ENCODE results near the gene IFNK.
"Not testable (repeated sequence)": the region's sequence is repeated elsewhere in the genome, so short reads cannot be mapped to it uniquely, and the experiment has no call there.

Gene IFNK, protein sequence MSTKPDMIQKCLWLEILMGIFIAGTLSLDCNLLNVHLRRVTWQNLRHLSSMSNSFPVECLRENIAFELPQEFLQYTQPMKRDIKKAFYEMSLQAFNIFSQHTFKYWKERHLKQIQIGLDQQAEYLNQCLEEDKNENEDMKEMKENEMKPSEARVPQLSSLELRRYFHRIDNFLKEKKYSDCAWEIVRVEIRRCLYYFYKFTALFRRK

DNA sequence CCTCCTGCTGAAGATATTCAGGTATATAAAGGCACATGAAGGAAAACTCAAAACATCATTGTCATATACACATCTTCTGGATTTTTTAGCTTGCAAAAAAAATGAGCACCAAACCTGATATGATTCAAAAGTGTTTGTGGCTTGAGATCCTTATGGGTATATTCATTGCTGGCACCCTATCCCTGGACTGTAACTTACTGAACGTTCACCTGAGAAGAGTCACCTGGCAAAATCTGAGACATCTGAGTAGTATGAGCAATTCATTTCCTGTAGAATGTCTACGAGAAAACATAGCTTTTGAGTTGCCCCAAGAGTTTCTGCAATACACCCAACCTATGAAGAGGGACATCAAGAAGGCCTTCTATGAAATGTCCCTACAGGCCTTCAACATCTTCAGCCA, at the start of gene IFNK:
Gene IFNK, plus strand, starts transcription at position 55 of the 400 bp plus-strand sequence. Its CDS starts 47 bp downstream, at position 102.
- DNase-seq = no peak

DNA sequence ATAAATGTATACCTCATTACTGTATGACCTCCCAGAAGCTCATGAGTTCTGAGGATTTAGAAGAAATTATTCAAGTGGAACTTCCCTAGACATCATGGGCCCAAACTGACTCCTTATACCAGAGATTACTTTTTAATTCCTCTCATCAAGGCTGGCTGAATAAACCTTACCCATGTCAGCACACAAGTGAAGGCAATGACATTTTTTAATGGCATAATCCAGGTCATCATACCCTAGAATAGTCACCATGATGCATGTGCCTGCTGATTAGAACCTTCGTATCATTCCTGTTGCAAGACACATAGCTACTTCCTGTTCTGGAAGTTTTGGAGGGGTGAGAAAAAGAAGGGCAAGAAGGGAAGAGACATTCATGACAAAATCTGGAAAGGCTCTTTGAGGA, 49.8 kb upstream of the IFNK start:
- DNase-seq = no peak

GRCh38 chr9:27475057-27475595, 49.0 kb upstream of the IFNK start:
- DNase-seq = no peak

- DNase-seq = no peak
Observed at GRCh38 chr9:27476870-27477515, 47.1 kb upstream of the IFNK start.

- no peak for DNase-seq
Observed at GRCh38 chr9:27478322-27478721, 45.8 kb upstream of the IFNK start.

- no peak for DNase-seq
Observed at GRCh38 chr9:27482709-27483108, 41.4 kb upstream of the IFNK start.

- no peak for DNase-seq
Observed at GRCh38 chr9:27483576-27483975, 40.5 kb upstream of the IFNK start.

DNA sequence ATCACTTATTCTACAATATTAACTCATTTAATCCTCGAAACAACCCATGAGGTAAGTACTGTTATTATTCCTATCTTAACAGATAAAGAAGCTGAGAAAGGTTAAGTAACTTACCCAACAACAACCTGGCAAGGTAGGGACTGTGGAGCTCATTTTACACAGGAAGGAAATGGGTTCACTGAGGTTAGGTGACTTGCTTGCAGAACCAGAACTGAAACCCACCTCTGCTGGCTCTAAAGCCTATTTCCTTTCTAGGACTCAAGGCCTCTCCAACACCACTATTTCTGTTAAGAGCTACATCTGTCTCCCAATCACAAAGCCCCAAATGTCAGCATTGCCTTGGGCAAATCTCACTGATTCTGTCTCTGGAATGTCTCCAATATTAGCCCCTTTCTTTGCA, 38.9 kb upstream of the IFNK start:
- no peak for DNase-seq

- no peak for DNase-seq
Observed at GRCh38 chr9:27487128-27487640, 36.9 kb upstream of the IFNK start.

DNA sequence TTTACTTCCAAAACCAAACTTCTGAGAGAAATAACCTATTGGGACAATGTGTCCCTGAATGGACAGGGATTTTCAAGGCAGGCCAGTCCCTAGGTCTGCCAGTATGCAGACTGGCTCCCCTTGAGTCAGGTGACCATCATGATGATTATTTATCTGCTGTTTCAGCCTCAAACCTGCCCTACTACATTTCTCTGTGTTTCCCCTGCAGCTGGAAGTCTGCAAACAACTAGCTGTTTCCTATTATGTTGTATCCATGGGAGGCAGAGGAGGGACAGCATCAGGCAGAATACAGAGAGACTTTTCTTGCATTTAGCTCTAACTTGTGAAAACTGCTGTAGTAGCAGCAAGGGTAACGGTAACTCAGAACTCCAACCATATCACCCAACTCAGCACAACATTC, 36.2 kb upstream of the IFNK start:
- DNase-seq = no peak

DNA sequence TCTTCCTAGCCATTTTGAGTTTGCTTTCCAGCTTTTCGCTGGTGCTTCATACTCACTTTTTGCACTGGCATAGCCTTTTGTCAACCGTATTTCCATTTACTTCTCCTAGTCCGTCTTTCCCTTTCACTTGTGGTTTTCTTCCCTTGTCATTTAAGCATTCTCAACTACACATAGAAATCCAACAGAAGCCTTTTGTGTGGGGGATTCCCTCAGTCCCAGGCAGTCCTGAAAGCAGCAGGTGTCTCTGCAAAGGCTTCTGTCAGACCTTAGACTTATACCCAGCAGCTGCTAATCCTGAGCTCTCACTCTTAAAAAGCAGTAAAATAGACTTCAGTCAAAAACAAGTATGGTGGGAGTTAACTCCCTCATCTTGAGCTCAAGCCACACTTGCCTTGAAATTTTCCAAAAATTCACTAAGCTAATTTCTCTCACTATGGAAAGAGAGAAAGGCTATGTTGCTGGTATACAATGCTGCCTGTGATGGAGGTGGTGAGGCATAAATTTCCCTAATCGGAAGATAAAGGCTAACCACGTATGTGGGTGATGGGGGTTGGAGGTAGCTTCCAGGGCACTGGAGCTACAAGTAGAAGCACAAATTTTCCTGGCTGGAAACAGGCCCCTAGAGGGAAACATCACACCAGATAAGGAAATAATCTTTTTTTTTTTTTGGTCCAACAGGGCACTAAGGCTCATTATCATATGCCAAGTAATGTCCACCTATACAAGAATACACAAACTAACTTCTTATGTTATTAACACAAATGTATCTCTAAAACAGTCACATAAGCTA, 34.8 kb upstream of the IFNK start:
- DNase-seq = no peak

DNA sequence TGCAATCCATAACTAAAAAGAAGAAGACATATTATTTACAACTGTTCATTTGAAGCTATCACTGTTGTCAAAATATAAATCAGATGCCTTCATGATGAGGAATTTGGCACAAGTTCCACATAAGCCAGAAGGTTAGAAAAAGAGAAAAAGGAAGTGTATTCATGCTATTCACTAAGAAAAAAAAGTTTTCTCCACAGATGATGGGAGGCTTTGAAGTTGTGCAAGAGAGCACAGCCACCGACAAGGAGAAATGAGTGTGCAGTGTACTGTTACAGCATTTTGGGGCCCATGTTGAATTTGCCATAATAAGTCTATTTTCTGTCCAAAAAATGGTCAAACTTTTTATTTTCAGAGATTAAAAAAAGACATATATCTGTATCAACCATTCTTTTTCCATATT, 32.9 kb upstream of the IFNK start:
- DNase-seq = no peak

DNA sequence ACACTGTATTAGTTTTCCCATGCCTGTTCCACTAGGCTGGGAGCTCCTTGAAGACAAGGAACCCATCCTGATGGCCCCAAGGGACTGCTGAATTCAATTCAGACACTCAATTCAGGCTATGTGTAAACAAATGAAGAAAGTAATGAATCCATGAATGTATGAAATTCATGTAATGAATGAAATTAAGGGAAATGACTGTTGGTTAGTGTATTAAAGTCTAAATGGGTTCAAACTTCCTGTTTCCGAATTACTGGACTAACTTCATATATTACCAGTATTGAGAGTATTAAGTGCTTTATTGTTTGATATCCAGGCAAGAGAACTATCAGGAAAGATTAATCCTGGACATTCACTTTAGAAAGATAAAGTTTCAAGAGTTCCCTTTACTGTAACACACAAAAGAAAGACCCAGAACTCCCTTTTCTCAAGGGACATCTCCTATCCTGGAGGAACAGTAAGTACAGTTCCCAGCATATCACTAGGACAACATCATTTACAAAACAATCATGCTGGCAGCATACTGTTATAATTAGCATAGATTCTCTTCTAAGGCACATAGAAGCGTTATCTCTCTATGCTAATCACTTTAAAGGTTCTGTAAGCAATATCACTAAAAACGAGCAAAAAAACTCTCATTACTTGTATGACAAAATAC, 28.5 kb upstream of the IFNK start:
- no peak for DNase-seq

DNA sequence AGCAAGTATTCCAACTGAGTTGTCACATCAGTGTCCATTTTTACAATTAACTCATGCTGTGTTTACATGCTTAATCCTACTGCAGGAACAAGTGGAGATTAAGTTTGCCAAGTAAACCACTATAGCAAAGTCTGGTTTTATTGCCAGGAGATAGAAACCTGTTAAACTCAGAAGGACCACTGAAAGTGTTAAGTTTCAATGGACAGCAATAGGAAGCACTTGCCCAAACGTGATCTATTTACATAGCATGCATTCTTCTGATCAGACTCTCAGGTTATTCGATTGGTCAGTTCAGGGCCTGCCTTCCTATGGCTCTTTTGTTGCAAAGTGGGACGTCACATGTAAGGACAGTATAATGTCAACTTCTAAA, 28.0 kb upstream of the IFNK start:
- DNase-seq = no peak

GRCh38 chr9:27497883-27498417, 26.1 kb upstream of the IFNK start:
- DNase-seq = no peak

GRCh38 chr9:27499451-27499850, 24.6 kb upstream of the IFNK start:
- DNase-seq = no peak

GRCh38 chr9:27500902-27501301, 23.2 kb upstream of the IFNK start:
- DNase-seq = not testable (repeated sequence)

GRCh38 chr9:27503623-27504022, 20.5 kb upstream of the IFNK start:
- no peak for DNase-seq

DNA sequence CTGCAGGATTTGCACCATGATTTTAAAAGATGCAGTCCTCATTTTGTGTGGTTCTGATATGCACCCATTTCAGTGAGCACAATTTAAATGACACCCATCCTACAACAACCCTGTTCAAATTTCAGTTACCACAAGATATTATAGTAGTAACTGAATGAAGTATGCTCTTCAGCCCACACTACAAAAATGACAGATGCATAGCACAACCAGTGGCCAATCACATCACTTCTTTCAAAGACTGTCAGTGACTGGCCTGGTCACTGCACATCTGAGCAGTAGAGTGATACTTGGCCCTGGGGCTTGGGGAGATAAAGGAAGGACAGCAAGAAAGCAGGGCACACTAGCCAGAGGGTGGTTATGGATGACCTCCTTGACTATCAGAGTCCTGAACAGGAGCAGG, 19.8 kb upstream of the IFNK start:
- DNase-seq = no peak

- no peak for DNase-seq
Observed at GRCh38 chr9:27505744-27506161, 18.3 kb upstream of the IFNK start.

- no peak for DNase-seq
Observed at GRCh38 chr9:27506981-27507380, 17.1 kb upstream of the IFNK start.

DNA sequence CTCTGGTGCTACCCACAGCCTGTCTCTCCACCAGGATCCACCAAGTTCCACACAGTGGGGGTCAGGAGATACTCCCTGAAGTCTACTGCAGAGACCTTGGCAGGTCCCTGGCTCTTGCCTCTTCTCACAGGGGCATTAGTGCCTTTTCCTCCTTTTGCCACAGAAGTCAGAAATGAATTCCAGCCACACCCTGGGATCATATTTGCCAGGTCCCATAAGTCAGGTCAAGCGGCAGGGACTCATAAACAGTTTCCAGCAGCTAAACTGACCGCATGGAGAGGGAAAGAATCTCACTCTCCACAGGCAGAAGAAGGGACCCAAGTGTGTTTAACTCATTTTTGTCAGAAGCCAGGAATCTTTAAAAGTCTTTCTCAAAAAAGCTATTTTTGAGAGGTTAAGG, 13.3 kb upstream of the IFNK start:
- DNase-seq = no peak

DNA sequence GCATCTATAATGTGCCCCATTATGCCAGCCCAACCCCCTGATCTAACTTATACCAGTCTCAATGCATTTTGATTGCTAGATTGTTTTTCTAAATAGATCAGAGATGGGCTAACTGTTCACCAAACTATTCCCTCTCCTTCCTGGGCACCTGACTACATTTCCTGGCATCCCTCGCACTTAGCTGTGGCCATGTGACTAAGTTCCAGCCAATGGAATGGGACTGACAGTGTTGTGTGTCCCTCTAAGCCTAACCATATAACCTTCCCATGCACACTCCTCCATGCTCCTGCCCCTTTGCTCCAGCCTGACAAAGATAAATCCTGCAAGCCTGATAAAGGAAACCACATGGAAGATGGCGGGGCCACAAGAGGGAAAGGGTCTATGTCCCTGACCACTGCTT, 12.3 kb upstream of the IFNK start:
- no peak for DNase-seq

Measured in activated CD4-positive, alpha-beta T cell treated with anti-CD3 and anti-CD28 coated beads, Interleukin-2, amount 50 U/mL, for 48 hours (primary cell).